HCT116 (cell line): Measurements from ENCODE around the gene VSX1. TPM values are rescaled to one million over a fixed set of nuclear protein-coding genes. Genes with fewer than 3 reads are reported as not detected.

Experiments used
- ATAC-seq: fragments of 200-7000 bp; cut with Tn5 transposase; 2 replicates; pipeline ENCODE4 v1.9.1; 2020; ENCODE audit warnings: mild to moderate bottlenecking, moderate library complexity
- BruUV-seq: library from RNA; stranded (reverse); fragments of 400-500 nt; replicated peaks from 2 replicates; lab custom pipeline; 2021; lab: Mats Ljungman, UMichigan
- CTCF ChIA-PET: fragments of 300-600 bp; sonication (Branson Sonifier 250); formaldehyde crosslinking; loops from one replicate; lab custom pipeline; 2021; ENCODE audit warnings: antibody characterized with exemption; lab: Charles Lee
- POLR2A ChIA-PET: fragments of 300-600, 350-600 bp; sonication (Branson Sonifier 250); formaldehyde crosslinking; loops from one replicate; lab custom pipeline; 2021; ENCODE audit warnings: antibody characterized with exemption; lab: Charles Lee
- RAD21 ChIA-PET, 2 experiments: fragments of 300-600 bp; sonication (Branson Sonifier 250); formaldehyde crosslinking; loops; one replicate each; lab custom pipeline; 2023; ENCODE audit warnings: low total read pairs in 2 of 2; ENCODE audit not compliant: uncharacterized antibody in 2 of 2, unreplicated experiment in 2 of 2, low non-redundant PET in 1 of 2; lab: Charles Lee
- DNase-seq: peaks from one replicate; pipeline ENCODE4 v3.0.0-alpha.2; 2010; ENCODE audit warnings: low read depth, low spot score
- H2AFZ ChIP-seq: fragments of 200-600 bp; shearing (Covaris generic), sonication (generic); 2 replicates; pipeline ENCODE4 v1.6.1; 2017; ENCODE audit warnings: low read depth, mixed run types, mixed read lengths, antibody characterized with exemption, low read length; ENCODE audit not compliant: poor library complexity, severe bottlenecking
- H3K27ac ChIP-seq: 2 replicates; pipeline ENCODE4 v1.5.1; 2012; ENCODE audit warnings: low read depth, low read length
- H3K27me3 ChIP-seq: fragments of 200-600 bp; sonication (generic); 2 replicates; pipeline ENCODE4 v1.6.1; 2016; ENCODE audit warnings: mixed run types, low read length, mixed read lengths; ENCODE audit not compliant: insufficient read depth
- H3K36me3 ChIP-seq, 2 experiments: fragments of 200-500 bp in 1 of 2; fragments of 200-600 bp in 1 of 2; sonication (Bioruptor generic) in 1 of 2; sonication (generic) in 1 of 2; 2 replicates each; pipeline versions ENCODE4 v1.5.1 to v1.6.1; 2014 to 2016; ENCODE audit warnings: low read length in 2 of 2, inconsistent platforms in 1 of 2, mixed read lengths in 1 of 2, mixed run types in 1 of 2; ENCODE audit not compliant: insufficient read depth in 2 of 2, control insufficient read depth in 1 of 2
- H3K4me1 ChIP-seq, 2 experiments: fragments of 200-600 bp in 1 of 2; sonication (generic) in 1 of 2; 2 replicates each; pipeline versions ENCODE4 v1.5.1 to v1.6.1; 2012 to 2017; ENCODE audit warnings: low read length in 2 of 2, inconsistent platforms in 1 of 2, mild to moderate bottlenecking in 1 of 2, mixed read lengths in 1 of 2, mixed run types in 1 of 2, moderate library complexity in 1 of 2; ENCODE audit not compliant: insufficient read depth in 2 of 2, control insufficient read depth in 1 of 2
- H3K4me2 ChIP-seq: fragments of 200-600 bp; sonication (generic); 2 replicates; pipeline ENCODE4 v1.6.1; 2017; ENCODE audit warnings: mixed run types, low read length, mixed read lengths
- H3K4me3 ChIP-seq, 2 experiments: fragments of 200-600 bp in 1 of 2; sonication (generic) in 1 of 2; replicated peaks in 1 of 2; 2 replicates each; pipeline ENCODE4 v1.5.1; 2011 to 2016; ENCODE audit warnings: low read length in 2 of 2, control low read depth in 1 of 2, low read depth in 1 of 2, mild to moderate bottlenecking in 1 of 2, mixed read lengths in 1 of 2, mixed run types in 1 of 2
- H3K79me2 ChIP-seq: fragments of 200-600 bp; sonication (generic); 2 replicates; pipeline ENCODE4 v1.6.1; 2017; ENCODE audit warnings: mild to moderate bottlenecking, mixed run types, low read length, moderate library complexity, mixed read lengths; ENCODE audit not compliant: insufficient read depth
- H3K9ac ChIP-seq: fragments of 200-600 bp; sonication (generic); 2 replicates; pipeline ENCODE4 v1.6.1; 2016; ENCODE audit warnings: low read length, mixed read lengths
- H3K9me2 ChIP-seq: fragments of 200-600 bp; sonication (generic), shearing (Covaris generic); 2 replicates; pipeline ENCODE4 v1.6.1; 2017; ENCODE audit warnings: mixed run types, mild to moderate bottlenecking, moderate library complexity; ENCODE audit not compliant: insufficient read depth
- H3K9me3 ChIP-seq, 2 experiments: fragments of 200-500 bp in 1 of 2; fragments of 200-600 bp in 1 of 2; sonication (Bioruptor generic) in 1 of 2; sonication (generic) in 1 of 2; 2 replicates each; pipeline ENCODE4 v1.6.1; 2014 to 2017; ENCODE audit warnings: low read length in 2 of 2, mixed read lengths in 2 of 2, inconsistent platforms in 1 of 2, low read depth in 1 of 2, mild to moderate bottlenecking in 1 of 2, mixed run types in 1 of 2, moderate library complexity in 1 of 2; ENCODE audit not compliant: control insufficient read depth in 1 of 2, insufficient read depth in 1 of 2
- H4K20me1 ChIP-seq: fragments of 200-600 bp; sonication (generic), shearing (Covaris generic); 2 replicates; pipeline ENCODE4 v1.6.1; 2017; ENCODE audit warnings: mixed run types, mild to moderate bottlenecking, moderate library complexity; ENCODE audit not compliant: insufficient read depth
- ATF3 ChIP-seq: IDR thresholded peaks from 2 replicates; pipeline ENCODE4 v1.6.1; 2012
- CEBPB ChIP-seq: IDR thresholded peaks from 2 replicates; pipeline ENCODE4 v1.6.1; 2012; ENCODE audit warnings: low read depth
- EGR1 ChIP-seq: IDR thresholded peaks from 2 replicates; pipeline ENCODE4 v1.6.1; 2012; ENCODE audit warnings: low read depth
- EZH2 ChIP-seq: fragments of 200-600 bp; sonication (generic); IDR thresholded peaks from 2 replicates; pipeline ENCODE4 v1.6.1; 2017; ENCODE audit warnings: antibody characterized with exemption, mixed run types
- POLR2A ChIP-seq: IDR thresholded peaks from 2 replicates; pipeline ENCODE4 v1.7.0; 2011; ENCODE audit warnings: borderline replicate concordance; ENCODE audit not compliant: insufficient read depth, insufficient read length; ENCODE audit errors: extremely low read depth
- POLR2AphosphoS5 ChIP-seq: IDR thresholded peaks from 2 replicates; pipeline ENCODE4 v1.6.1; 2011; ENCODE audit warnings: mild to moderate bottlenecking, low read depth, low read length, moderate library complexity
- RAD21 ChIP-seq: IDR thresholded peaks from 2 replicates; pipeline ENCODE4 v1.6.1; 2012; ENCODE audit warnings: low read depth, mild to moderate bottlenecking
- REST ChIP-seq: IDR thresholded peaks from 2 replicates; pipeline ENCODE4 v1.6.1; 2012; ENCODE audit warnings: low read depth
- SIN3A ChIP-seq: IDR thresholded peaks from 2 replicates; pipeline ENCODE4 v1.6.1; 2012; ENCODE audit warnings: low read depth
- SP1 ChIP-seq: IDR thresholded peaks from 2 replicates; pipeline ENCODE4 v1.6.1; 2012; ENCODE audit warnings: low read depth
- SRF ChIP-seq: IDR thresholded peaks from 2 replicates; pipeline ENCODE4 v1.6.1; 2012; ENCODE audit warnings: low read depth
- YY1 ChIP-seq: IDR thresholded peaks from 2 replicates; pipeline ENCODE4 v1.6.1; 2011; ENCODE audit warnings: low read length, low read depth, moderate library complexity, mild to moderate bottlenecking; ENCODE audit not compliant: insufficient replicate concordance; ENCODE audit errors: extremely low read depth
- ZNF274 ChIP-seq: fragments of 200-500 bp; sonication (Bioruptor generic); IDR thresholded peaks from 2 replicates; pipeline ENCODE4 v1.6.1; 2014; ENCODE audit warnings: mild to moderate bottlenecking, low read depth, low read length, inconsistent platforms
- intact Hi-C: fragments of 100-400 bp; cut with micrococcal nuclease; formaldehyde crosslinking; loops from 2 replicates; pipeline ENCODE4 v1.10.0; 2022
- total RNA-seq: library from RNA; stranded (reverse); gene quantifications from one replicate; pipeline ENCODE4 v1.2.1, GENCODE V29; 2021; ENCODE audit not compliant: unreplicated experiment
- TF ChIP-seq, protein P1 (sequence below), 3 experiments: fragments of 200-600 bp in 1 of 3; sonication (generic) in 1 of 3; IDR thresholded peaks in 2 of 3; conservative IDR thresholded peaks in 1 of 3; 2 replicates each; pipeline ENCODE4 v1.5.1; 2012 to 2017; ENCODE audit warnings: low read depth in 2 of 3, low read length in 2 of 3, antibody characterized with exemption in 1 of 3, borderline replicate concordance in 1 of 3, control low read depth in 1 of 3, mild to moderate bottlenecking in 1 of 3, mixed read lengths in 1 of 3, mixed run types in 1 of 3, moderate library complexity in 1 of 3; ENCODE audit not compliant: insufficient read depth in 1 of 3
- TF ChIP-seq, protein P2 (sequence below): IDR thresholded peaks from 2 replicates; pipeline ENCODE4 v1.6.1; 2011; ENCODE audit warnings: mild to moderate bottlenecking, low read length, moderate library complexity; ENCODE audit not compliant: insufficient replicate concordance; ENCODE audit errors: extremely low read depth

VSX1 gene
- total RNA-seq, 1 experiment from 2014 or later: not detected

DNA sequence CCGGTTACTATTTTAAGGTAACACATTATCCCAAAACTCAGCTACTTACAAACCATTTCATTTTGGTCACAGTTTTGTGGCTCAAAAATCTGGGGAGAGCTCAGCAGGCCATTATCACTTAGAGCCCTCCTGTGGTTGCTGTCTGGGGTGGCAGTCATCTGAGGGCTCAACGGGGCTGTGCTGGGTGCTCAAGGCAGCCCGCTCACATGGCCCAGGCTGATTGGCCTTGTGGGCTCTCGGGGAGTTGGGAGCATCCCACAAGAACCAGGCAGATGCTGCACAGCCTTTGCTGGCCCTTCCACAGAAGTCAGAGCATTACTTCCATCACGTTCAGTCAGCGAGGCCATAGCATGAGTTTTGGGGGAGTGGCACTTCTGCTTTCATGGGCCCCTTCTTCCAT is 6.3 kb upstream of the VSX1 start:
- Histone ChIP-seq H3K9me3 (no peaks in the 10 kb centered on the region), H3K79me2 (no peaks in the 10 kb centered on the region), H3K9me2 (no peaks in the 10 kb centered on the region), H3K9ac (no peak overlapping the region), H3K4me1 (no peaks in the 10 kb centered on the region), H3K4me3 (no peak overlapping the region), H3K27me3 (peaks cover 5% of the 10 kb centered on the region; the same call in 1 of the 2 replicates), H3K27ac (no peak overlapping the region), H3K36me3 (no peaks in the 10 kb centered on the region), H3K4me2 (no peak overlapping the region), H4K20me1 (no peaks in the 10 kb centered on the region), H2AFZ (no peak overlapping the region)
- intact Hi-C loops: no loop called here
- DNase-seq (no peak), ATAC-seq (no peak)
- CTCF ChIA-PET: no interaction called here
- BruUV-seq: no TSS peak
- POLR2A ChIA-PET: no interaction called here
- RAD21 ChIA-PET: no interaction called here
- no peak for TF ChIP-seq RAD21
- no peak for TF ChIP-seq SRF
- no peak for TF ChIP-seq ATF3
- TF ChIP-seq YY1: no peak
- TF ChIP-seq SIN3A: no peak
- TF ChIP-seq ZNF274: no peak
- TF ChIP-seq, protein P1, sequence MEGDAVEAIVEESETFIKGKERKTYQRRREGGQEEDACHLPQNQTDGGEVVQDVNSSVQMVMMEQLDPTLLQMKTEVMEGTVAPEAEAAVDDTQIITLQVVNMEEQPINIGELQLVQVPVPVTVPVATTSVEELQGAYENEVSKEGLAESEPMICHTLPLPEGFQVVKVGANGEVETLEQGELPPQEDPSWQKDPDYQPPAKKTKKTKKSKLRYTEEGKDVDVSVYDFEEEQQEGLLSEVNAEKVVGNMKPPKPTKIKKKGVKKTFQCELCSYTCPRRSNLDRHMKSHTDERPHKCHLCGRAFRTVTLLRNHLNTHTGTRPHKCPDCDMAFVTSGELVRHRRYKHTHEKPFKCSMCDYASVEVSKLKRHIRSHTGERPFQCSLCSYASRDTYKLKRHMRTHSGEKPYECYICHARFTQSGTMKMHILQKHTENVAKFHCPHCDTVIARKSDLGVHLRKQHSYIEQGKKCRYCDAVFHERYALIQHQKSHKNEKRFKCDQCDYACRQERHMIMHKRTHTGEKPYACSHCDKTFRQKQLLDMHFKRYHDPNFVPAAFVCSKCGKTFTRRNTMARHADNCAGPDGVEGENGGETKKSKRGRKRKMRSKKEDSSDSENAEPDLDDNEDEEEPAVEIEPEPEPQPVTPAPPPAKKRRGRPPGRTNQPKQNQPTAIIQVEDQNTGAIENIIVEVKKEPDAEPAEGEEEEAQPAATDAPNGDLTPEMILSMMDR (IDR thresholded peaks at IDR 0.05 in 2 of 3, conservative IDR thresholded peaks at IDR 0.05 in 1 of 3; ENCODE audit: borderline replicate concordance in 1 of 3, insufficient read depth in 1 of 3, low read depth in 2 of 3, low read length in 2 of 3): no peak
- TF ChIP-seq EZH2: no peak
- TF ChIP-seq POLR2AphosphoS5: no peak
- TF ChIP-seq, protein P2, sequence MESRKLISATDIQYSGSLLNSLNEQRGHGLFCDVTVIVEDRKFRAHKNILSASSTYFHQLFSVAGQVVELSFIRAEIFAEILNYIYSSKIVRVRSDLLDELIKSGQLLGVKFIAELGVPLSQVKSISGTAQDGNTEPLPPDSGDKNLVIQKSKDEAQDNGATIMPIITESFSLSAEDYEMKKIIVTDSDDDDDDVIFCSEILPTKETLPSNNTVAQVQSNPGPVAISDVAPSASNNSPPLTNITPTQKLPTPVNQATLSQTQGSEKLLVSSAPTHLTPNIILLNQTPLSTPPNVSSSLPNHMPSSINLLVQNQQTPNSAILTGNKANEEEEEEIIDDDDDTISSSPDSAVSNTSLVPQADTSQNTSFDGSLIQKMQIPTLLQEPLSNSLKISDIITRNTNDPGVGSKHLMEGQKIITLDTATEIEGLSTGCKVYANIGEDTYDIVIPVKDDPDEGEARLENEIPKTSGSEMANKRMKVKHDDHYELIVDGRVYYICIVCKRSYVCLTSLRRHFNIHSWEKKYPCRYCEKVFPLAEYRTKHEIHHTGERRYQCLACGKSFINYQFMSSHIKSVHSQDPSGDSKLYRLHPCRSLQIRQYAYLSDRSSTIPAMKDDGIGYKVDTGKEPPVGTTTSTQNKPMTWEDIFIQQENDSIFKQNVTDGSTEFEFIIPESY: no peak
- no peak for TF ChIP-seq EGR1
- no peak for TF ChIP-seq SP1
- no peak for TF ChIP-seq CEBPB
- TF ChIP-seq POLR2A: no peak
- TF ChIP-seq REST: no peak
